GM15510 (cell line): ENCODE data around the gene FBXO46.

ENCODE experiments used
- POLR2A ChIP-seq: IDR thresholded peaks from 3 replicates; pipeline ENCODE4 v1.6.1; 2011; ENCODE audit warnings: borderline replicate concordance; ENCODE audit not compliant: insufficient read length; ENCODE audit errors: extremely low read depth

Gene FBXO46

GRCh38 chr19:45730368-45731288, at the start of gene FBXO46:
TSS of gene FBXO46 (minus strand) at chr19:45730896. CDS start at chr19:45713495, 17,401 bp downstream.
- peak; percentile 75 for TF ChIP-seq POLR2A

- TF ChIP-seq POLR2A = no peak
Observed at GRCh38 chr19:45780146-45780447, 49.4 kb upstream of the FBXO46 start.

- TF ChIP-seq POLR2A = peak; percentile 27
Observed at GRCh38 chr19:45779231-45780145, 48.8 kb upstream of the FBXO46 start.

- TF ChIP-seq POLR2A = no peak
Observed at GRCh38 chr19:45778010-45778661, 47.4 kb upstream of the FBXO46 start.

- TF ChIP-seq POLR2A = no peak
Observed at GRCh38 chr19:45777395-45777961, 46.8 kb upstream of the FBXO46 start.

- TF ChIP-seq POLR2A = no peak
Observed at GRCh38 chr19:45774765-45775164, 44.1 kb upstream of the FBXO46 start.

- no peak for TF ChIP-seq POLR2A
Observed at GRCh38 chr19:45773384-45773783, 42.7 kb upstream of the FBXO46 start.

- TF ChIP-seq POLR2A = no peak
Observed at GRCh38 chr19:45772912-45773311, 42.2 kb upstream of the FBXO46 start.

- TF ChIP-seq POLR2A = no peak
Observed at GRCh38 chr19:45772130-45772840, 41.6 kb upstream of the FBXO46 start.

GRCh38 chr19:45771311-45771933, 40.7 kb upstream of the FBXO46 start:
- TF ChIP-seq POLR2A = no peak

- TF ChIP-seq POLR2A = peak; percentile 14
Observed at GRCh38 chr19:45770192-45771101, 39.8 kb upstream of the FBXO46 start.

- TF ChIP-seq POLR2A = no peak
Observed at GRCh38 chr19:45769821-45770191, 39.1 kb upstream of the FBXO46 start.
